Posterior cingulate gyrus (tissue), 11 donors: ENCODE measurements around the gene CCDC167.
"Not testable (repeated sequence)": the region's sequence is repeated elsewhere in the genome, so short reads cannot be mapped to it uniquely, and the experiment has no call there.

Experiments
- DNase-seq, 10 donors: peaks; one replicate each; pipeline versions ENCODE4 v3.0.0 to v3.0.0-alpha.2; 2020 to 2021; ENCODE audit warnings: mixed read lengths in 3 of 10
- intact Hi-C: fragments of 100-400 bp; cut with DNase I; formaldehyde crosslinking; loops from one replicate; pipeline ENCODE4 v1.15.1; 2023

Gene CCDC167

GRCh38 chr6:37478827-37479226 lies 20.9 kb downstream of the CCDC167 start:
- intact Hi-C loops, result no loop called here
- DNase-seq, result no peak

DNA sequence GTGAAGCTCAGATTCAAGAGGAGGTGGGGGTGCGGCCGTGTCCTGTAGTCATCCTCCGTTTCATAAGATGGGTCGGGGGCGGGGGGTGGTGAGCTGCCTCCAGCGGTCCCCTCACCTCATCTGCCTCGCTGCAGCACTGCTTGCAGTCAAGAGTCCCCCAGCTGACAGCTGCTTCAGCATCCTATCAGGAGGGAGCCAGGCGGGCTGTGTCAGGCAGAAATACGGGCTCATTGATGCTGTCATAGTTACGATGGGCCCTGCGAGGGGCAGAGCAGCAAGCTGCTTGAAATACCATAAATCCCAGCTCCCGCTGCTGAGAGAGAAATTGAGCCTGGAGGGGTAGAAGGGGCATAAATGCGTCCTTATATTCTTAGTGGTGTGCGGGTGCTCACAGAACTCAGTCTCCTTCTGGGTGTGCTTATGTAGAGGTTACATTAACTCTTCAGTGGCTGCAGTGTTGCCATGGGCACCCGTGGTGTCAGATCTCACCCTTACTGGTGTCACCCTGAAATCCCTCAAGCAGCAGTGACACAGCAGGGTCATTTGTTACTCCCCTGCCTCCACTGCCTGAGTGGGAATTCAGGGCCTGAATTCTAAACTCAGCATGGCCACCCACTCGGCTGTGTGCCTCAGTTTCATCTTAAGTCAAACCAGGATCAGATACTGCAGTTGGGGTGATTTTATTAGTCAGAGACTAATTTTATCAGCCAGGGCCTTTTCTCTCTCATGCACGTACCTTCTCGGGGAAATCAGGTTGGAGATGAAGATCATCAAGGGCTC lies 21.8 kb downstream of the CCDC167 start:
- no peak for DNase-seq
- intact Hi-C loops, result no loop called here

- intact Hi-C loops, result no loop called here
- DNase-seq, result no peak
Observed at GRCh38 chr6:37477191-37477590, 22.5 kb downstream of the CCDC167 start.

GRCh38 chr6:37474316-37474715 lies 25.4 kb downstream of the CCDC167 start:
- intact Hi-C loops, result no loop called here
- DNase-seq, result no peak

- intact Hi-C loops, result no loop called here
Observed at GRCh38 chr6:37473364-37474095, 26.2 kb downstream of the CCDC167 start.

DNA sequence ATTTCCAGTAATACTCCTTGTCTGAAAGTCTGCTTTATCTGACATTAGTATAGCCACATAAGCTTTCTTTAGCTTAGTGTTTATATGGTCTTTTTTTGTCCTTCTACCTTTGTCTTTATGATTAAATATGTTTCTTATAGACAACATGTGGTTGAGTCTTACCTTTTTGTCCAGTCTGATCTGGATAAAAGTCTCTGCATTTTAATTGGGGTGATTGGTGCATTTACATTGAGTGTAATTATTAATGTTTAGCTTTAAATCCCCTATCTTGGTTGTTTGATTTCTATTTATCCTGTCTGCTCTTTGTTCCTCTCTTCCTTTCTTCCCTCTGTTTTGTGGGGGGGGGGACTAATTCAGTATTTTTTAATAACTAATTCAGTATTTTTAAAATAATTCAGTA lies 32.0 kb downstream of the CCDC167 start:
- DNase-seq, result no peak
- intact Hi-C loops, result no loop called here

More at GRCh38 chr6:37473364-37474095, 26.2 kb downstream of the CCDC167 start:
- DNase-seq, result peak in 1 of 10 donors; percentile 44

- DNase-seq, result no peak
- intact Hi-C loops, result no loop called here
Observed at GRCh38 chr6:37463110-37463509, 36.6 kb downstream of the CCDC167 start.

- intact Hi-C loops, result no loop called here
- DNase-seq, result no peak
Observed at GRCh38 chr6:37460805-37461204, 38.9 kb downstream of the CCDC167 start.

- intact Hi-C loops, result no loop called here
- DNase-seq, result no peak
Observed at GRCh38 chr6:37459981-37460800, 39.5 kb downstream of the CCDC167 start.

GRCh38 chr6:37456816-37457560 lies 42.7 kb downstream of the CCDC167 start:
- DNase-seq, result peak in 6 of 10 donors; percentile 17 to 90 (median 65)
- intact Hi-C loops, result no loop called here

GRCh38 chr6:37456126-37456525 lies 43.6 kb downstream of the CCDC167 start:
- no peak for DNase-seq
- intact Hi-C loops, result no loop called here

GRCh38 chr6:37454420-37455140 lies 45.1 kb downstream of the CCDC167 start:
- intact Hi-C loops, result no loop called here
- no peak for DNase-seq

- DNase-seq, result no peak
- intact Hi-C loops, result no loop called here
Observed at GRCh38 chr6:37452522-37452921, 47.2 kb downstream of the CCDC167 start.

GRCh38 chr6:37451441-37452193 lies 48.1 kb downstream of the CCDC167 start:
- intact Hi-C loops, result no loop called here

DNA sequence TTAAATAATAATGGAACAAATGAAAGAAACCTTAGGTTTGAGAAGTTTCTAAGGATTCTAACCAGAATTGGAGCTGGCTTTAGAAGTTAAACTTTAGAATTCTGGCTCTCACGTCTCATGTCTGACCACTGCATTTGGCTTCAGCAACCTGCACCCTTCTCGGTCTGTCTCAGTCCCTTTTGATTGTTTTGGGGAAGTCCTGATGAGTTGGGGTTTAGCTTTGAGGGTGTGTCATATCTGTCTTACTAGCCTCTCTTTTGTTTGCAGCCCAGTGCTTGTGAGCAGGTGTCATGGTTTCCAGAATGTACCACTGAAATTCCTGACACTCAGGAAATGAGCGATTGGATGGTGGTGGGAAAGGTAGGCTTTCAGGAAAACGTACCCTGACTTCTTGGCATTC lies 49.7 kb downstream of the CCDC167 start:
- intact Hi-C loops, result no loop called here

More at GRCh38 chr6:37451441-37452193, 48.1 kb downstream of the CCDC167 start:
- no peak for DNase-seq

GRCh38 chr6:37443216-37443542 lies 56.5 kb downstream of the CCDC167 start:
- intact Hi-C loops, DNase-seq: not testable (repeated sequence)

More for the DNA sequence above, 49.7 kb downstream of the CCDC167 start:
- no peak for DNase-seq

GRCh38 chr6:37442416-37443215 lies 57.1 kb downstream of the CCDC167 start:
- intact Hi-C loops, result no loop called here

GRCh38 chr6:37441651-37442050 lies 58.0 kb downstream of the CCDC167 start:
- intact Hi-C loops, result no loop called here
- no peak for DNase-seq

More at GRCh38 chr6:37442416-37443215, 57.1 kb downstream of the CCDC167 start:
- DNase-seq, result no peak
